Keratinocyte (primary cell): ENCODE data around the gene SPECC1. TPM values are rescaled to one million over a fixed set of nuclear protein-coding genes. Genes with fewer than 3 reads are reported as not detected.
"Not testable (repeated sequence)": the region's sequence is repeated elsewhere in the genome, so short reads cannot be mapped to it uniquely, and the experiment has no call there.

Experiments used
- DNase-seq: peaks from one replicate; pipeline ENCODE4 v3.0.0-alpha.2; 2011; ENCODE audit warnings: low read depth, missing footprints, low spot score
- FAIRE-seq: peaks from 2 replicates; lab custom pipeline; 2011; peaks lifted over from hg19 to GRCh38; lab: Jason Lieb, UNC
- H2AFZ ChIP-seq: 2 replicates; pipeline ENCODE4 v1.6.0; 2012; ENCODE audit warnings: low read length, control low read depth, inconsistent platforms; ENCODE audit not compliant: control insufficient read depth
- H3K27ac ChIP-seq: 2 replicates; pipeline ENCODE4 v1.5.1; 2011; ENCODE audit warnings: low read length; ENCODE audit not compliant: control insufficient read depth, insufficient read depth
- H3K27me3 ChIP-seq: 3 replicates; pipeline ENCODE4 v1.6.0; 2011; ENCODE audit warnings: low read length; ENCODE audit not compliant: control insufficient read depth, insufficient read depth; ENCODE audit errors: extremely low read depth
- H3K36me3 ChIP-seq, 2 experiments: 2 replicates in 1 of 2; 3 replicates in 1 of 2; pipeline ENCODE4 v1.5.1; 2011; ENCODE audit warnings: low read length in 2 of 2, mild to moderate bottlenecking in 1 of 2; ENCODE audit not compliant: control insufficient read depth in 2 of 2, insufficient read depth in 2 of 2; ENCODE audit errors: extremely low read depth in 1 of 2
- H3K4me1 ChIP-seq: 3 replicates; pipeline ENCODE4 v1.5.1; 2011; ENCODE audit warnings: low read length; ENCODE audit not compliant: control insufficient read depth, insufficient read depth; ENCODE audit errors: extremely low read depth
- H3K4me2 ChIP-seq: 3 replicates; pipeline ENCODE4 v1.6.0; 2011; ENCODE audit warnings: low read depth, low read length; ENCODE audit not compliant: control insufficient read depth, insufficient read depth; ENCODE audit errors: extremely low read depth
- H3K4me3 ChIP-seq, 3 experiments: fragments of 200-600 bp in 1 of 3; sonication (generic) in 1 of 3; 2 replicates in 2 of 3; 3 replicates in 1 of 3; pipeline ENCODE4 v1.5.1; 2011 to 2016; ENCODE audit warnings: low read length in 3 of 3, mild to moderate bottlenecking in 3 of 3, control low read depth in 2 of 3, inconsistent platforms in 1 of 3, low read depth in 1 of 3, mixed read lengths in 1 of 3, mixed run types in 1 of 3, moderate library complexity in 1 of 3; ENCODE audit not compliant: control insufficient read depth in 2 of 3, insufficient read depth in 2 of 3; ENCODE audit errors: extremely low read depth in 1 of 3
- H3K79me2 ChIP-seq: 2 replicates; pipeline ENCODE4 v1.6.0; 2012; ENCODE audit warnings: low read length; ENCODE audit not compliant: control insufficient read depth, insufficient read depth
- H3K9ac ChIP-seq: 3 replicates; pipeline ENCODE4 v1.6.0; 2011; ENCODE audit warnings: low read length; ENCODE audit not compliant: control insufficient read depth, insufficient read depth; ENCODE audit errors: extremely low read depth
- H3K9me1 ChIP-seq: 3 replicates; pipeline ENCODE4 v1.6.0; 2011; ENCODE audit warnings: low read length; ENCODE audit not compliant: control insufficient read depth, insufficient read depth; ENCODE audit errors: extremely low read depth
- H3K9me3 ChIP-seq: 2 replicates; pipeline ENCODE4 v1.5.1; 2012; ENCODE audit warnings: low read depth, low read length; ENCODE audit not compliant: control insufficient read depth
- H4K20me1 ChIP-seq: 3 replicates; pipeline ENCODE4 v1.6.0; 2011; ENCODE audit warnings: low read length; ENCODE audit not compliant: control insufficient read depth, insufficient read depth; ENCODE audit errors: extremely low read depth
- EZH2 ChIP-seq: IDR thresholded peaks from one replicate; pipeline ENCODE4 v1.6.1; 2012; ENCODE audit warnings: inconsistent platforms, mild to moderate bottlenecking, low read length, moderate library complexity
- dilution Hi-C: fragments of 300-500 bp; cut with MboI; formaldehyde crosslinking; loops from one replicate; pipeline ENCODE4 v1.7.0; 2020; ENCODE audit warnings: low sequenced_read_pairs; ENCODE audit not compliant: extremely low pct_ligation_motif_present
- polyA minus RNA-seq, 3 experiments: library from RNA; depleted of rRNA, polyadenylated mRNA; stranded (reverse); fragments of >200 nt; gene quantifications; 1 replicate in 1 of 3; 2 replicates in 1 of 3; 3 replicates in 1 of 3; pipeline ENCODE4 v1.2.3, GENCODE V29; 2011
- polyA plus RNA-seq, 5 experiments: library from polyadenylated mRNA; depleted of rRNA in 3 of 5; stranded (reverse) in 3 of 5; stranded (forward) in 1 of 5; unstranded in 1 of 5; fragments of >200 nt; gene quantifications; 1 replicate in 1 of 5; 2 replicates in 3 of 5; 3 replicates in 1 of 5; pipeline versions ENCODE4 v1.2.1 to v1.2.3, GENCODE V29; 2011 to 2012; ENCODE audit warnings: missing spikeins in 2 of 5, low read depth in 1 of 5, low replicate concordance in 1 of 5
- TF ChIP-seq, protein P1 (sequence below), 3 experiments: IDR thresholded peaks in 1 of 3; conservative IDR thresholded peaks in 1 of 3; optimal IDR thresholded peaks in 1 of 3; 2 replicates in 2 of 3; 3 replicates in 1 of 3; pipeline versions ENCODE3 to v1.5.1; 2011; ENCODE audit warnings: low read length in 3 of 3, mild to moderate bottlenecking in 3 of 3, moderate library complexity in 2 of 3, control low read depth in 1 of 3, inconsistent platforms in 1 of 3; ENCODE audit not compliant: insufficient read depth in 2 of 3; ENCODE audit errors: extremely low read depth in 1 of 3

The SPECC1 gene, protein sequence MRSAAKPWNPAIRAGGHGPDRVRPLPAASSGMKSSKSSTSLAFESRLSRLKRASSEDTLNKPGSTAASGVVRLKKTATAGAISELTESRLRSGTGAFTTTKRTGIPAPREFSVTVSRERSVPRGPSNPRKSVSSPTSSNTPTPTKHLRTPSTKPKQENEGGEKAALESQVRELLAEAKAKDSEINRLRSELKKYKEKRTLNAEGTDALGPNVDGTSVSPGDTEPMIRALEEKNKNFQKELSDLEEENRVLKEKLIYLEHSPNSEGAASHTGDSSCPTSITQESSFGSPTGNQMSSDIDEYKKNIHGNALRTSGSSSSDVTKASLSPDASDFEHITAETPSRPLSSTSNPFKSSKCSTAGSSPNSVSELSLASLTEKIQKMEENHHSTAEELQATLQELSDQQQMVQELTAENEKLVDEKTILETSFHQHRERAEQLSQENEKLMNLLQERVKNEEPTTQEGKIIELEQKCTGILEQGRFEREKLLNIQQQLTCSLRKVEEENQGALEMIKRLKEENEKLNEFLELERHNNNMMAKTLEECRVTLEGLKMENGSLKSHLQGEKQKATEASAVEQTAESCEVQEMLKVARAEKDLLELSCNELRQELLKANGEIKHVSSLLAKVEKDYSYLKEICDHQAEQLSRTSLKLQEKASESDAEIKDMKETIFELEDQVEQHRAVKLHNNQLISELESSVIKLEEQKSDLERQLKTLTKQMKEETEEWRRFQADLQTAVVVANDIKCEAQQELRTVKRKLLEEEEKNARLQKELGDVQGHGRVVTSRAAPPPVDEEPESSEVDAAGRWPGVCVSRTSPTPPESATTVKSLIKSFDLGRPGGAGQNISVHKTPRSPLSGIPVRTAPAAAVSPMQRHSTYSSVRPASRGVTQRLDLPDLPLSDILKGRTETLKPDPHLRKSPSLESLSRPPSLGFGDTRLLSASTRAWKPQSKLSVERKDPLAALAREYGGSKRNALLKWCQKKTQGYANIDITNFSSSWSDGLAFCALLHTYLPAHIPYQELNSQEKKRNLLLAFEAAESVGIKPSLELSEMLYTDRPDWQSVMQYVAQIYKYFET
- polyA plus RNA-seq (20.6 to 27.4 TPM (median 20.9 TPM) in 3 replicates), polyA minus RNA-seq (15.2 to 25.4 TPM (median 21.9 TPM) in 3 replicates)
- polyA plus RNA-seq (2011; ENCODE audit: low read depth), result 48.2 TPM
- 14.9 and 15.5 TPM in 2 replicates for polyA plus RNA-seq (2011; cell fraction: cytosol; rRNA removed)
- polyA plus RNA-seq (2011; cell fraction: nucleus; rRNA removed), result 24.5 and 30.2 TPM in 2 replicates
- polyA plus RNA-seq (2012; ENCODE audit: low replicate concordance), result 13.3 and 27.6 TPM in 2 replicates
- polyA minus RNA-seq (2011; cell fraction: cytosol; rRNA and poly(A)+ RNA removed), result 26.3 TPM
- polyA minus RNA-seq (2011; cell fraction: nucleus; rRNA and poly(A)+ RNA removed), result 21.0 and 41.2 TPM in 2 replicates

DNA sequence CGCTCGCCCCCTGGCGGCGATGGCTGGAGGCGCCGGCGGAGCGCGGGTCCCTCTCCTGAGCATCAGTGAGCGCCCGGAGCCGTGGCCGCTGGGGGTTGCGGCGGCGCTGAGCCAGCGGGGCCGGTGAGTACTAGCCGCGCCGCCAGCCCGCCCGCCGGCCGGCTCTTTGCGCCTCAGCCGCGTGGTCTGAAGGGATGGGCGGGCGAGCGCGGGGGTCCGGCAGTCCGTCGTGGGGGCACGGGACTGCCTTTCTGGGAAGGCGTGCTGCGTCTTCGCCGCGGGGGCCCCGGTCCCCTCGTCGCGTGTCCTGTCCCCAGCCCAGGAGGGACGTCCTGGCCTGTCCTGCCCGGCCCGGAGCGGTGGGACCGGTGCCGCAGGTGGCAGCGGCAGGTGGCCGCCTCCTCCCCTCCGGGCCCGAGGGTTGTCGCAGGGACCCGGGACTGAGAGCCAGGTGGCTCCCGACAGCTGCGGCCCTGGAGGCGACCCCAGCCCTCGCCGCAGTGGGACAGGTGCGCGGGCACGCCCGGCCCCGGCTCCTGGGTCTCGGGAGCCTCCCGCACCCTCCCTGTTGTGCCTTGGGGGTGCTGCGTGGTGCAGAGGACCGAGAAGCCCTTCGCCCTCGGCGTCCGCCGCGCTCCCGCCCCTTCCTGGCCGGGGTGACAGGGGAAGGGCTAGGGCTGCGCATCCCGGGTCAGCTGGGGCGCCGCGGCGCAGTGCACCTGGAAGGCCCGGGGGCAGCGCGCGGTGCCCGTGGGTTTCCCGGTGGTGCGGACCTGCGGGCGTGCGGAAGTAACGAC, at the start of gene SPECC1:
Gene SPECC1 (plus strand): TSS at position 58 of the 797 bp plus-strand sequence. CDS start 87,293 bp downstream, outside the sequence.
- H3K27ac ChIP-seq, result no peak within 1 kb of the TSS
- no peak for DNase-seq

DNA sequence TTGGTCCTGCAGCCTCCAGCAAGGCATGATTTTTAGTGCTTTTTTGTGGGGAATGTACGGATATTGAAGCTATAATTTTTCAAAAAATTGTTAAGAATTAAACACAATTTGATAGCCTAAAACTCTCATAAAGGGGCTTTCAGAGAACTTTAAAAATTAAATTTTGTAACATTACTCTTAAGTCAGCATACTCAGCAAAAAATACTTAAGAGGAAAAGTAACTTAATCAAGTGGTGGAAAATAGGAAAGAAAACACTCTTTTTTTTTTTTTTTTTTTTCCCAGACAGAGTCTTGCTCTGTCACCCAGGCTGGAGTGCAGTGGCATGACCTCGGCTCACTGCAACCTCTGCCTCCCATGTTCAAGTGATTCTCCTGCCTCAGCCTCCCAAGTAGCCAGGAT, 46.2 kb upstream of the SPECC1 start:
- H3K4me1 ChIP-seq, H3K36me3 ChIP-seq, H3K9me3 ChIP-seq, H4K20me1 ChIP-seq, H3K27ac ChIP-seq, DNase-seq, dilution Hi-C loops, H2AFZ ChIP-seq, H3K4me2 ChIP-seq, H3K27me3 ChIP-seq, FAIRE-seq, H3K4me3 ChIP-seq, H3K9me1 ChIP-seq, H3K9ac ChIP-seq: not testable (repeated sequence)
- peaks cover 23% of the 10 kb centered on the region for H3K79me2 ChIP-seq

More for the DNA sequence above, at the start of gene SPECC1:
- H3K79me2 ChIP-seq, result no peaks in the 10 kb centered on the region
- H3K4me2 ChIP-seq, result peak within 1 kb of the TSS; percentile 97
- dilution Hi-C loops, result no loop called here
- TF ChIP-seq, protein P1, sequence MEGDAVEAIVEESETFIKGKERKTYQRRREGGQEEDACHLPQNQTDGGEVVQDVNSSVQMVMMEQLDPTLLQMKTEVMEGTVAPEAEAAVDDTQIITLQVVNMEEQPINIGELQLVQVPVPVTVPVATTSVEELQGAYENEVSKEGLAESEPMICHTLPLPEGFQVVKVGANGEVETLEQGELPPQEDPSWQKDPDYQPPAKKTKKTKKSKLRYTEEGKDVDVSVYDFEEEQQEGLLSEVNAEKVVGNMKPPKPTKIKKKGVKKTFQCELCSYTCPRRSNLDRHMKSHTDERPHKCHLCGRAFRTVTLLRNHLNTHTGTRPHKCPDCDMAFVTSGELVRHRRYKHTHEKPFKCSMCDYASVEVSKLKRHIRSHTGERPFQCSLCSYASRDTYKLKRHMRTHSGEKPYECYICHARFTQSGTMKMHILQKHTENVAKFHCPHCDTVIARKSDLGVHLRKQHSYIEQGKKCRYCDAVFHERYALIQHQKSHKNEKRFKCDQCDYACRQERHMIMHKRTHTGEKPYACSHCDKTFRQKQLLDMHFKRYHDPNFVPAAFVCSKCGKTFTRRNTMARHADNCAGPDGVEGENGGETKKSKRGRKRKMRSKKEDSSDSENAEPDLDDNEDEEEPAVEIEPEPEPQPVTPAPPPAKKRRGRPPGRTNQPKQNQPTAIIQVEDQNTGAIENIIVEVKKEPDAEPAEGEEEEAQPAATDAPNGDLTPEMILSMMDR (optimal IDR thresholded peaks at IDR 0.05 in 1 of 3, IDR thresholded peaks at IDR 0.05 in 1 of 3, conservative IDR thresholded peaks at IDR 0.05 in 1 of 3; ENCODE audit: extremely low read depth in 1 of 3, insufficient read depth in 2 of 3, low read length in 3 of 3), result peak in 1 of 3 experiments; percentile 89
- TF ChIP-seq EZH2, result peak; percentile 78
- H4K20me1 ChIP-seq, result no peaks in the 10 kb centered on the region
- peak within 1 kb of the TSS; percentile 37 to 81 (median 80) for H3K4me3 ChIP-seq
- no peaks in the 10 kb centered on the region for H3K9me1 ChIP-seq
- H3K9ac ChIP-seq, result peak within 1 kb of the TSS; percentile 55
- H3K36me3 ChIP-seq, result no peaks in the 10 kb centered on the region
- H3K27me3 ChIP-seq, result peaks cover 27% of the 10 kb centered on the region
- FAIRE-seq, result no peak
- H2AFZ ChIP-seq, result peak within 1 kb of the TSS; percentile 98
- H3K4me1 ChIP-seq, result peaks cover 8% of the 10 kb centered on the region
- no peaks in the 10 kb centered on the region for H3K9me3 ChIP-seq
